GM18508 (cell line): ENCODE measurements around the gene FAM228B.
A peak's percentile ranks its signal among the peaks of the same experiment; 100 is the strongest.
"Not testable (repeated sequence)": the region's sequence is repeated elsewhere in the genome, so short reads cannot be mapped to it uniquely, and the experiment has no call there.

ENCODE experiments used
- ATAC-seq: cut with Tn5 transposase; IDR thresholded peaks from one replicate; pipeline ENCODE4 v1.9.1; 2021; ENCODE audit warnings: moderate number of reproducible peaks; ENCODE audit not compliant: insufficient read depth, unreplicated experiment

Gene FAM228B

DNA sequence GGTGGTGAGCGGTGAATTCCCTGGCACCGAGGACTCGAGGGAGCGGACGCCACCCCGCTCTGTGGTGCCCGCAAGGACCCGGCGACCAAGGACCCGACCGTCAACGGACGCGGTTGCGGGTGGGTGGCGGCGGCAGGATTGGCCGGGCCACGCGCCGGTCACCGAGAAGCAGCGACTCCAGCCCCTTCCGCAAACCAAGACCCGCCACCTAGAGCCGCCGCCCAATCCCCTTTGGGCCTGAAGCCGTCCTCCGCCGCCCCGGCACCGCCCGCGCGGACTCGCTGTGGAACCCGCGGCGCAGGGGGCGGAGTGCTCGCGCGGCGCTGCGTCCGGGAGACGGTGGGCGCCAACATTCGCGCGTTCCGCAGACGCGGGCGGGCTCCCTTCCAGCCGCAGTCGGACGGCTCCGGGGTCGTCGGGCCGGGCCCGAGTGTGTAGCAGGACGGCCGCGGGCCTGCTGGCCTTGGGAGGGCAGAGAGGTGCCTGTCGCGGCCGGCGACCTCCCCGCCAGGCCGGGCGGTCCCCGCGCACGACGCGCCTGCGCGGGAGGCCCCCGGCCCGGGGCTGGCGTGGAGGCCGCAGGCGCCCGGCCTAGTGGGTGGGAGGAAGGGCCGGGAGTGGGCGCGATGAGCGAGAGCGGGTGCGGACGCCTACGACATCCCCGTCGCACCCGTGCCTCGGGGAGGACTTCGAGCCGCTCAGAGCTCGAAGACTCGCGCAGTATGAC, at the start of gene FAM228B, which contains the start of gene PFN4:
Gene FAM228B, plus strand, starts transcription at position 275 of the 727 bp plus-strand sequence. CDS start 893 bp downstream, outside the sequence.
Gene PFN4, minus strand, starts transcription at position 140 of the 727 bp plus-strand sequence. CDS start 799 bp downstream, outside the sequence.
- ATAC-seq = peak; percentile 40

DNA sequence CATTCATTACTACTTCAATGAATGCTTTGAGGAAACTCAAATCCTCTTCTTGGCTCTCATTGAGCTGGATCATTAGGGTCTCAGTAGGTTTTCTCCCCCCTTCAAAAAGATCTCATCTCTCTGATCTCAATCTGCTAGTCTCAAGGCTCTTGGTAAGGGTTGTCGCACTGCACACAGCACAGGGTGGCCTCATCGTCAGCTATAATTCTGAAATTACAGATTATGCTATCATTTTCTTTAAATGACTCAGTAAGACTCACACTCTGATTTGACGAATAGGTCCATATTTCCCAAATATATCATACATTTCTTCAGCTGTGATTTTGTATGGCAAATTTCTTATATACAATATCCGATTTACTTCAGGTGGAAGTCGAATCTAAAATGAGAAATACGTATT, 49.5 kb upstream of the FAM228B start:
- no peak for ATAC-seq

DNA sequence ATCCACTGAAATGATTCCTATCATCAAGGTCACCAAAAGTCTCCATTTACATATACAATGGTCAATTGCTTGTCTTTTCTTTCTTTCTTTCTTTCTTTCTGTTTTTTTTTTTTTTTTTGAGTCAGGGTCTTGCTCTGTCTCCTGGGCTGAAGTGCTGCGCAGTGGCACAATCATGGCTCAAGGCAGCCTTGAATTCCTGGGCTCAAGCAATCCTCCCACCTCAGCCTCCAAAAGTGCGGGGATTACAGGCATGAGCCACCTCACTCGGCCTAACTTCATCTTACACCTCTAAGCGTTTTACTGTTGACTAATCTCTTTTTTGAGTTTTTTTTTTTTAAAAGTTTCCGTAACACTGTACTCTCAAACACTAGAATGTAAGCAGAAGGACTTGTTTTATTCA, 48.0 kb upstream of the FAM228B start:
- ATAC-seq = no peak

DNA sequence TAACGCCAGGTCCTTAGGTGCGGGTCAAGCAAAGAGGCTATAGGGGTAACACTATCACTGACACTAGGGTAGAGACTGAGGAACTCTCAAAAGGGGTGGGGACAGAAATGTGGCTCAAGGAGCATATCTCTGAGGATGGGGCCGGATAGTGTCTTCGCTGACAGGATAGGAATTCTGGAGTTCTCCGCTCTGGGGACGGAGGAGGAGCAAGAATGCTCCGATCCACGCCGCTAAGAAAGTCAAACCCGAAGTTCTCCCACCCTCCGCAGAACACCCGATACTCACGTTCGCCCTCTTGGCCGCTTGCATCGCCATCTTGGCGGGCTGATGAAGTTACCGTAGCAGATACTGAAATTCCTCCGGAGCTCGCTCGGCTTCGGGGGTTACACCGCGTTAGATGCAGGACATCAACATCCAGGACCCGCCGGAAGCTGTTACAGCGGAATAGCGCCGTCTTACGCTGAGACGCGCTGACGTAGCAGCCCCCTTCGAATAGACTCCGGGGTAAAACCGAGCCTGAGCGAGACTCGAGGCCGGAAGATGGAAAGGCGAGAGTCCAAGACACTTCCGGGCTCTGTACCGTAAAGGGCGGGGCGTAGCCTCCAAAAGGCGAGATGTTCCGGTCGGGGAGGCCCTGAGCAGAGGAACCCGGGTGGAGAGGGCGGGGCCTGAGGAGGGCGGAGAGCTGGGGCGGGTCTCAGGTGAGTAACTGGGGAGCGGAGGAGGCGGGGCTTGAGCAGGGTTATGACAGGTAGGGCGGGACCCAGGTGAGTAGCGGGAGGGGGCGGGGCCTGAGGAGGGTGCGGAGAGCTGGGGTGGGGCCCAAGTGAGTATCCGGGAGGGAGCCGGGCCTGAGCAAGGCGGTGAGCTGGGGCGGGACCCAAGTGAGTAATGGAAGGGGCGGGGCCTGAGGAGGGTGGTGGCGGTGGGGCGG, 47.1 kb upstream of the FAM228B start, which contains the start of gene SF3B6:
Gene SF3B6, minus strand, starts transcription at position 412 of the 934 bp plus-strand sequence. Its CDS starts 97 bp downstream, at position 315.
- peak; percentile 90 for ATAC-seq

DNA sequence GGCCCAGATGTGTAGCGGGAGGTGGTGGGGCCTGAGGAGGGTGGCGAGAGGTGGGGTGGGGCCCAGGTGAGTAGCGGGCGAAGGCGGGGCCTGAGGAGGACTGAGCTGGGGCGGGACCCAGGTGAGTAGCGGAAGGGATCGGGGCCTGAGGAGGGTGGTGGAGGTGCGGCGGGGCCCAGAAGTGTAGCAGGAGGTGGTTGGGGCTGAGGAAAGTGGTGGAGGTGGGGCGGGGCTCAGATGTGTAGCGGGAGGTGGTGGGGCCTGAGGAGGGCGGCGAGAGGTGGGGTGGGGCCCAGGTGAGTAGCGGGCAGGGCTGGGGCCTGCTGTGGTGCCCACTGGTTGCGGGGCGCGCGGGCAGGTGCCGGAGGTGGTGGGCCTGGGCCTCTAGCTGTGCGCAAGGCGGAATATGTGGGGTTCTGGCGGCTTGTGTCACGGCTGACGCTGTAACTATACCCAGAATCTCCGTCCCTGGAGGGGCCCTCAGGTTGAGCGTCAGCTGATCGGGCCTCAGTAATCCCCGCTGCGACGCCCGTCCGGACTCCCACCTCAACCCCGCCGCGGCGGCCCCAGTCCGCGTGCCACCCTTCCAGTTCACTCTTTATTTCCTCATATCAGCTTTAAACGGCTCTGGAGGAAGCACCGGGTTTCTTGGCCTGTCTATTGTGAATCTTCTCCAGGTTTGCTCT, 46.3 kb upstream of the FAM228B start:
- ATAC-seq = no peak

DNA sequence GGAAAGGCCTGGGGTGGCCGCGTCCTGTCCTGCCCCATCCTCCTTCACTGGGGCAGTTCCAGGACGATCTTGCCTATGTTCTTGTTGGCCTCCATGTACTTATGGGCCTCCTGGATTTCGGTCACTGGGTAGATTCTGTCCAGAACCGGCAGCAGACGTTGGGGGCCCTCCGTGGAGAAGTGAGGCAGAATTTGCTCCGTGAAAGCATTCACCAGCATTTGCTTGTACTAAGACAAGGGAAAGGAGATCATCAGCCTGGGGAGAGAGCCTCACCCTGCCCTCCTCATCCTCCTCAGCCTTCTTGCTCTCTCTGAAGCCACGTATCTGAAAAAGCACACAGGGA, 45.8 kb upstream of the FAM228B start:
- no peak for ATAC-seq

DNA sequence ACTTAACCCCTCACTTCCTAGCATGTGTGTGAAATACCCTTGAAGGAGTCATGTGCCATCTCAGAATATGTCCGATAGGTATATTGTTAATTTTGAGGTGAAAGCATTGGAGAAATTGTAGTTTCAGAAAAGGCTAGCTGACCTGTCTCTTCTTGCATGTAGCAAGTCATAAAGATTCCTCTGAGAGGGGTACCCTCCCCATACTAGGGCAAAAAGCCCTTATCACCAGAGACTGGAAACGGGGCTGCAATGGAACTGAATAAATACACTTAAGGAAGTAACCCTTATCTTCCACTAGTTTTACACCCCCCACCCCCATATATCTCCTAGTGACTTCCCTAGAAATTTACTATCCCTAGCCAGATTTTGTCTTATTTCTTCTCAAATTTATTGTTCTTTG, 45.4 kb upstream of the FAM228B start:
- ATAC-seq = no peak

DNA sequence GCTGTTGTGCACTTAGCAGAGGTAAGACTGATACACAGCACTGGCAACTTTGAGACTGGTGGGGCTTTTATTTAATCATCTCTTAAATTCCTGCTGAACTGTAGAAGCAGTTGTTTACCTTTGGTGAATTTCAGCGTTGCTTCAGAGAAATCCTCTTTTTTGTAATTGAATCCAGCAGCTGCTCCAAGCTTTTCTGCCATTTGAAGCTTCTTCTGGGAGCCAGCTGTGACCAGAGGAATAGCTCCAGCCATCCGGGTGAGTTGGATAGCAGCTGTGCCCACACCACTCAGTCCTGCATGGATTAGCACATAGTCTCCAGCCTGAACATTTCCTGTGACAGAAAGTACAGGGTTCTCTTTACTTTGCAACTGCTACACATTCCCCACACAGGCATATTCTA, 42.6 kb upstream of the FAM228B start:
- no peak for ATAC-seq

DNA sequence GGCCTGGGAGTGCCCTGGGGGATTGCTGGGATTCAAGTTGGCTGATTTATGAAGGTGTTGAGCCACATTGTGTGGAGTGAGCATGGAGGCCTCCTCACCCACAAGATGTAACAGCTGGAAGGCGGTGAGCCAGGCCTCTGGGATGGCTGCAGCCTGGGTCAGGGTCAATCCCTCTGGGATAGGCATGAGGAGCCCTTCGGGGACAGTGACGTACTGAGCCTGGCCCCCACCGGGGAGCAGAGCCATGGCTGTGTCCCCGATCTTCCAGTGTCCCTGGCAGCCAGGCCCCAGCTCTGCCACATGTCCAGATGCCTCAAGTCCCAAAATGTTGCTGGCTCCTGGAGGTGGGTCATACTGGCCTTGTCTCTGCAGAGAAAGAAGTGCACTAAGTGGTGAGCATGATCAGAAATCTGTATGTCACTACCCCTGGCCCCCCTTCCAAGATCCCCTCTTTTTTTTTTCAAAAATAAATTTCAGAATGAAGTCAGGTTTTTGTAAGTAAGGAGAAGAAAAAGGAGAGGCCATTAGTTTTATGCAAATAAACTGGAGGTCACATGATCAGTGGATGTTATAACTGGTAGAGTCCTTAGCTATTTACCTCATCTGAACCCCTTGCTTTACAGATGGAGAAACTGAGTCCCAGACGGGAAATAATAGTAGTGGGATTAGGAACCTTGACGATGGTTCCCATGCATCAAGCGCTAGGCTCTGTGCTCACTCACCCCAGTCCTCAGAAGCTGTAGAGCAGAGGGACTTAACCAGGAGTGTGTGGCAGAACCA, 40.3 kb upstream of the FAM228B start:
- ATAC-seq = no peak

DNA sequence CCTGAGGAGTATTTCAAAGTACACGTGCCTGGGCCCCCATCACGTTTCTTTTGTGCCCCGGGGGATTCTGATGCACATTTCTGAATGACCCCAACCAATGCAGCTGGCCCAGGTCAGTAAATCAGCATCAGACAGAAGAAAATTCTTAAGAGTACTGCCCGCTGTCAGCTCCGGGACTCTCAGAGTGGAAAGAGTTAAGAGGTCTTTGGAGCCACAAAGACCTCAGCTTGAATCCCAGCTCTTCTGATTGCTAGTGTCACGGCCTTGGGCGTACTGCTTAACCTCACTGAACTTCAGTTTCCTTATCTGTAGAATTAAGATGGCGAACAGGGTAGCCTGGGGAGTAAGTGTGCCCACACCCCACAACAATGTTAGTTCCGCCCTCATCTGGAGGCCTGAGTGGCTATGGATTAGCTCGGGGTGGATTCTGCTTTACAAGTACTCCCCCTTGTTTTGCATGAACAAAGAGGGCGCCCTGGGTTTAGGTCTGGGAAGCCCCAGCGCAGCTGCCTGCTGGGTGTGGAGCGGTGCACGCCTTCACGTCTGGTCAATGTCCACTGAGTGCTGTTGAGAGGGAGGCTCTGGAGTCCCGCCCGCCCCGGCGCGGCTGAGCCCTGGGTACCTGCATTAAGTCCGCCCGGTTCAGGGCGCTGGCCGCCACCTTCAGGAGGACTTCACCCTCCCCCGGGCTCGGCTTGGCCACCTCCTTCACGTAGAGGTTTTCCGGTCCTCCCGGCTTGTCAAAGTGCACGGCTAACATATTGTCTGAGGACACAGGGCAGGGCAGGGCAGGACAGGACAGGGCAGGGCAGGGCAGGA, 39.5 kb upstream of the FAM228B start:
- peak; percentile 57 for ATAC-seq

DNA sequence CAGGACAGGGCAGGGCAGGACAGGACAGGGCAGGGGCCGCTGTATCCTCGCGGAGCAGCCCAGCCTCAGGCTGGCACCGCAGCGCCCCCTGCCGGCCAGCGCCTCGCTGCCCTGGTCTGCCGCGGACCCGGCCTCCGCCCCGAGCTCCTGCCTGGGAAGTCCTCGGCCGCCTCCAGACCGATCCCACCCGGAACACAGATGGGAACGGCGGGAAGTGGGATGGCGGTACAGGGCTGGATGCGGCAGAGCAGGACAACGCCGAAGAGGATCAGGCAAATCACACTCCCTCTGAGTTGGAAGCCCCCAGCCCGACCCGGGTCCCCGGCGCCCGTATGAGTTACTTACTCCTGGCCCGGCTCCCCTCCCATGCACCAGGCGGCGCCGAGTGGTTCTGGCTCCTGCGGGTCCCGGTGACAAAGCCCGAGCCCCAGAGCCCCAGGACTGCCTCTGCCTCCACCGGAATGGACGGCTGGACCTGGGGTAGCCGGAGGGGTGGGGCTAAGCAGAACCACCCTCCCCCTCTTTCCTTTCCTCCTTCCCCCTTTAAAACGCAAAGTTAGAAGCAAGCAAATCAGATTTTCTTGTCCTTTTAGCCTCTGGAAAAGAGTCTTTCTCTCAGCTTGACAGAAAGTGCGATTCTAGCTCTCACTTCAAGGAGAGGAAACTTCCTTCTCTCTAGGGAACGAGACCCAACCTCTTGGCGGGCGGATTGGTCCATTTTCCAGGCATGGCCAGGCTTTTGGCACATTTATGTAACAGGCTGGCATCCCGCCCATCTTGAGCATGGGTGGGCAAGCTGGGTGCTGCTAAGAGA, 38.7 kb upstream of the FAM228B start, which contains the start of gene TP53I3:
Gene TP53I3, minus strand, starts transcription at position 449 of the 814 bp plus-strand sequence. CDS start 508 bp downstream, outside the sequence.
- ATAC-seq = peak; percentile 33

DNA sequence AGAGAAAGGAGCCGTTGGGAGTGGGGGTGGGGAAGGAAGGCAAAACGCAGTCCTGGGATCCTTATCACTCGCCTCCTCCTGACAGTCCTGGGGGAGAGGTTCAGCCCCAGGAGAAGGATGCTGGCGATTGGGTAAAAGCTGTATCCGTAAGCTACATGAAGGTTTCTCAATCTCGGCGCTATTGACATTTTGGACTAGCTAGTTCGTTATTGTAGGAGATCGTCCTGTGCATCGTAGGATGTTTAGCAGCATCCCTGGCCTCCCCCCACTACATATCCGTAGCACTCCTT, 38.1 kb upstream of the FAM228B start:
- ATAC-seq = no peak

DNA sequence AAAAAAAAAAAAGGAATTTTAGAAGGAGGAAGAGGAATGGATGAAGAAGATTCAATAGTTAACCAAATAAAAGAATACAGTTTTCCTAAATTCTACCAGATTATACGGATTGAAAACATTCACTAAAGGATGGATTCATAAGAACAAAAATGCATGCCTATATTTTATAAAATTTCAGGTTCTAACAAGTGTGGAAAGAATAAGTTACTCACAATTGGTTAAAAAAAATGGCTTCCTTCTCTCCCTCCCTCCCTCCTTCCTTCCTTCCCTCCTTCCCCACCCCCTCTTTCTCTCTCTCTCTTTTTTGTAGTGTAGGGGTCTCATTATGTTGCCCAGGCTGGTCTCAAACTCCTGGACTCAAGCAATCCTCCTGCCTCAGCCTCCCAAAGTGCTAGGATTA, 37.0 kb upstream of the FAM228B start:
- no peak for ATAC-seq

DNA sequence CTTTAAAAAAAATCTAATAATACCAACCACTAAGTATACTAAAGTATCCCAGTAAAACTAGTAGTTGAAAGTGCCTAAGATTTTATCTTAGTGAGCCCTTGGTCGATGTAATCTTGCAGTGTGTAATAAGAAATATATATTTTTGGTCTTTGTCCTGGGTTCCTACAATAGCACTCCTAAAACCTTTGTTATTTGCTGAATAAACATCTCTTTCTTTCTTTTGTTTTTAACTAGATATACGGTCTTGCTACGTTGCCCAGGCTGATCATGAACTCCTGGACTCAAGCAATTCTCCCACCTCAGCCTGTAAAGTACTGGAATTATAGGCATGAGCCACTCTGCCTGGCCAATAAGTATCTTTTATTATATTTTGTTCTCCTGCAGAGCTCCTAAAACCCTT, 36.2 kb upstream of the FAM228B start:
- no peak for ATAC-seq

DNA sequence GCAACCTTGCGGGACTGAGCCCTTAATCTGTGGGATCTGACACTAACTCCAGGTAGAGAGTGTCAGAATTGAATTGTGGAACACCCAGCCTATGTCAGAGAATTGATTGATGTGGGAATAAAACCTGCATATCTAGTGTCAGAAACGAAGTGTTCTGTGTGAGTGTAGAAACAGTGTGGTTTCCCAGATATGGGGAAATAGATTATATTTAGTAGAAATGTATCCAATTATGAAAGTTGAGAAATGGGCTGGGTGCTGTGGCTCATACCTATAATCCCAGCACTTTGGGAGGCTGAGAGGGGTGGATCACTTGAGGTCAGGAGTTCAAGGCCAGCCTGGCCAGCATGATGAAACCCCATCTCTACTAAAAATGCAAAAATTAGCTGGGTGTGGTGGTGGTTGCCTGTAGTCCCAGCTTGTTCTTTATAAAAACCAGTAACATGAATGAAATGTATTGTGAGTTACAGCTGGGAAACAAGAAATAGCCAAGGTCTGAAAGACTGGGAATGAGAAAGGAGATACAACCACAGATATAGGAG, 34.4 kb upstream of the FAM228B start:
- ATAC-seq = no peak

DNA sequence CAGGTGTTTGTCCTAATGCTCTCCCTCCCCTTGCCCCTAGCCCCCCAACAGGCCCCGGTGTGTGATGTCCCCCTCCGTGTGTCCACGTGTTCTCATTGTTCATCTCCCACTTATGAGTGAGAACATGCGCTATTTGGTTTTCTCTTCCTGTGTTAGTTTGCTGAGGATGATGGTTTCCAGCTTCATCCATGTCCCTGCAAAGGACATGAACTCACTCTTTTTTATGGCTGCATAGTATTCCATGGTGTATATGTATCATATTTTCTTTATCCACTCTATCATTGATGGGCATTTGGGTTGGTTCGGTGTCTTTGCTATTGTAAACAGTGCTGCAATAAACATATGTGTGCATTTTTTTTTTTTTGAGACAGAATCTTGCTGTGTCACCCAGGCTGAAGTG, 30.0 kb upstream of the FAM228B start:
- not testable (repeated sequence) for ATAC-seq

DNA sequence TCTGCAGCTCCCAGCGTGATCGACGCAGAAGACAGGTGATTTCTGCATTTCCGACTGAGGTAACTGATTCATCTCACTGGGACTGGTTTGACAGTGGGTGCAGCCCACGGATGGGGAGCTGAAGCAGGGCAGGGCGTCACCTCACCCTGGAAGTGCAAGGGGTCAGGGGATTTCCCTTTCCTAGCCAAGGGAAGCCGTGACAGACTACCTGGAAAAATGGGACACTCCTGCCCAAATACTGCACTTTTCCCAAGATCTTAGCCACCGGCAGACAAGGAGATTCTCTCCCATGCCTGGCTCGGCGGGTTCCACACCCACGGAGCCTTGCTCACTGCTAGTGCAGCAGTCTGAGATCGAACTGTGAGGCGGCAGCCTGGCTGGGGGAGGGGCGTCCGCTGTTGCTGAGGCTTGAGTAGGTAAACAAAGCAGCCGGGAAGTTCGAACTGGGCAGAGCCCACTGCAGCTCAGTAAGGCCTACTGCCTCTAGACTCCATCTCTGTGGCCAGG, 28.0 kb upstream of the FAM228B start:
- ATAC-seq = not testable (repeated sequence)

DNA sequence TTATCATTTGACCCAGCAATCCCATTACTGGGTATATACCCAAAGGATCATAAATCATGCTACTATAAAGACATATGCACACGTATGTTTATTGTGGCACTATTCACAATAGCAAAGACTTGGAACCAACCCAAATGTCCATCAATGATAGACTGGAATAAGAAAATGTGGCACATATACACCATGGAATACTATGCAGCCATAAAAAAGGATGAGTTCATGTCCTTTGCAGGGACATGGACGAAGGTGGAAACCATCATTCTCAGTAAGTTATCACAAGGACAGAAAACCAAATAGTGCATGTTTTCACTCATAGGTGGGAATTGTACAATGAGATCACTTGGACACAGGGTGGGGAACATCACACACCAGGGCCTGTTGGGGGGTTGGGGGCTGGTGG, 22.5 kb upstream of the FAM228B start:
- not testable (repeated sequence) for ATAC-seq
